Esophagus squamous epithelium (tissue), 5 donors: ENCODE data around the gene LOXL4. TPM values are rescaled to one million over a fixed set of nuclear protein-coding genes. Genes with fewer than 3 reads are reported as not detected.

Experiments
- DNase-seq: peaks from one replicate; lab custom pipeline; 2025; lab: John Stamatoyannopoulos, UW
- H3K27ac ChIP-seq, 4 donors: fragments of 200-600 bp; sonication (generic); one replicate each; pipeline ENCODE4 v1.5.1; 2016 to 2019; ENCODE audit warnings: mild to moderate bottlenecking in 1 of 4
- H3K27me3 ChIP-seq, 4 donors: fragments of 200-600 bp; sonication (generic); 1 replicate in 3 of 4; 2 replicates in 1 of 4; pipeline versions ENCODE4 v1.5.1 to v1.6.0; 2017 to 2021; ENCODE audit warnings: antibody characterized with exemption in 1 of 4
- H3K36me3 ChIP-seq, 3 donors: fragments of 200-600 bp; sonication (generic); one replicate each; pipeline ENCODE4 v1.5.1; 2016 to 2019
- H3K4me1 ChIP-seq, 3 donors: fragments of 200-600 bp; sonication (generic); one replicate each; pipeline ENCODE4 v1.5.1; 2017 to 2019
- H3K4me3 ChIP-seq, 4 donors: fragments of 200-600 bp; sonication (generic); 1 replicate in 3 of 4; 2 replicates in 1 of 4; pipeline ENCODE4 v1.5.1; 2016 to 2019; ENCODE audit warnings: mild to moderate bottlenecking in 2 of 4, moderate library complexity in 1 of 4
- H3K9me3 ChIP-seq, 3 donors: fragments of 200-600 bp; sonication (generic); one replicate each; pipeline ENCODE4 v1.5.1; 2016 to 2019
- CTCF ChIP-seq, 6 experiments: fragments of 450-650 bp in 4 of 6; fragments of 200-600 bp in 2 of 6; sonication (generic) in 2 of 6; IDR thresholded peaks; one replicate each; pipeline ENCODE4 v1.5.1; 2016 to 2019; ENCODE audit warnings: antibody characterized with exemption in 6 of 6, mild to moderate bottlenecking in 4 of 6, moderate library complexity in 4 of 6
- POLR2A ChIP-seq, 4 donors: fragments of 450-650 bp; IDR thresholded peaks; one replicate each; pipeline ENCODE4 v1.6.1; 2017; ENCODE audit warnings: antibody characterized with exemption in 4 of 4, mild to moderate bottlenecking in 4 of 4, moderate library complexity in 3 of 4
- WGBS, 2 donors: methylation state at CpG; one replicate each; pipeline ENCODE4 v1.1.5; 2018; 5-methylcytosine and 5-hydroxymethylcytosine counted together
- intact Hi-C: fragments of 100-400 bp; cut with DNase I; formaldehyde crosslinking; loops from one replicate; pipeline ENCODE4 v1.15.0; 2022
- total RNA-seq, 4 donors: library from RNA; depleted of rRNA; stranded (reverse); fragments of >200 nt; gene quantifications; one replicate each; pipeline ENCODE4 v1.1.0, GENCODE V29; 2016
- donor health status: DM: yes; HTN: yes; CAD: no.

LOXL4 gene
- total RNA-seq, 4 donors from 2014 or later = 0.19 to 3.5 (median 1.4) TPM

- intact Hi-C loops = no loop called here
Measured at GRCh38 chr10:98213740-98214139, 54.3 kb downstream of the LOXL4 start.

GRCh38 chr10:98212196-98212595 lies 55.8 kb downstream of the LOXL4 start:
- no peak for TF ChIP-seq POLR2A (IDR thresholded peaks at IDR 0.05)
- H3K36me3 ChIP-seq = peaks cover 0 to 45% (median 0%) of the 10 kb centered on the region in 3 donors
- peaks cover 0 to 4% (median 0%) of the 10 kb centered on the region in 3 donors for H3K9me3 ChIP-seq
- intact Hi-C loops = no loop called here
- no peak overlapping the region for H3K4me3 ChIP-seq
- no peak for DNase-seq
- 33 to 36% methylated on average over 1 of the region's 1 CpG for whole genome bisulfite sequencing, 2 donors
- H3K27me3 ChIP-seq = no peaks in the 10 kb centered on the region
- peaks cover 0 to 27% (median 0%) of the 10 kb centered on the region in 3 donors for H3K4me1 ChIP-seq
- no peak overlapping the region for H3K27ac ChIP-seq

More at GRCh38 chr10:98213740-98214139, 54.3 kb downstream of the LOXL4 start:
- H3K4me1 ChIP-seq = peaks cover 0 to 27% (median 0%) of the 10 kb centered on the region in 3 donors
- H3K36me3 ChIP-seq = peaks cover 0 to 31% (median 0%) of the 10 kb centered on the region in 3 donors
- H3K4me3 ChIP-seq = no peak overlapping the region
- no peak for DNase-seq
- TF ChIP-seq POLR2A (IDR thresholded peaks at IDR 0.05) (no peak), CTCF (IDR thresholded peaks at IDR 0.05) (no peak)
- WGBS, 2 donors = 91 to 93% methylated on average over 1 of the region's 1 CpG
- no peak overlapping the region for H3K27ac ChIP-seq
- H3K9me3 ChIP-seq = peaks cover 0 to 9% (median 0%) of the 10 kb centered on the region in 3 donors
- H3K27me3 ChIP-seq = no peaks in the 10 kb centered on the region

GRCh38 chr10:98209441-98209840 lies 58.6 kb downstream of the LOXL4 start:
- Histone ChIP-seq H3K27ac (no peak overlapping the region), H3K9me3 (no peaks in the 10 kb centered on the region), H3K27me3 (no peaks in the 10 kb centered on the region), H3K4me3 (no peak overlapping the region), H3K36me3 (peaks cover 0 to 39% (median 0%) of the 10 kb centered on the region in 3 donors), H3K4me1 (peaks cover 0 to 27% (median 0%) of the 10 kb centered on the region in 3 donors)
- intact Hi-C loops = no loop called here
- TF ChIP-seq CTCF (IDR thresholded peaks at IDR 0.05) (no peak), POLR2A (IDR thresholded peaks at IDR 0.05) (no peak)
- WGBS, 2 donors = 77 to 93% methylated on average over 4 of the region's 4 CpGs
- no peak for DNase-seq

GRCh38 chr10:98208925-98209324 lies 59.1 kb downstream of the LOXL4 start:
- no peaks in the 10 kb centered on the region for H3K9me3 ChIP-seq
- H3K27ac ChIP-seq = no peak overlapping the region
- TF ChIP-seq CTCF (IDR thresholded peaks at IDR 0.05) (no peak), POLR2A (IDR thresholded peaks at IDR 0.05) (no peak)
- H3K36me3 ChIP-seq = peaks cover 0 to 39% (median 0%) of the 10 kb centered on the region in 3 donors
- intact Hi-C loops = no loop called here
- 92 to 100% methylated on average over 2 of the region's 2 CpGs for WGBS, 2 donors
- H3K4me3 ChIP-seq = no peak overlapping the region
- DNase-seq = no peak
- H3K4me1 ChIP-seq = peaks cover 0 to 25% (median 0%) of the 10 kb centered on the region in 3 donors
- no peaks in the 10 kb centered on the region for H3K27me3 ChIP-seq

GRCh38 chr10:98205351-98205750 lies 62.6 kb downstream of the LOXL4 start:
- WGBS, 2 donors = 90 to 91% methylated on average over 2 of the region's 2 CpGs
- no peak for DNase-seq

More at GRCh38 chr10:98205351-98205750, 62.6 kb downstream of the LOXL4 start:
- no peaks in the 10 kb centered on the region for H3K9me3 ChIP-seq
- H3K27me3 ChIP-seq = no peaks in the 10 kb centered on the region
- no peak overlapping the region for H3K4me3 ChIP-seq
- peaks cover 0 to 30% (median 0%) of the 10 kb centered on the region in 3 donors for H3K36me3 ChIP-seq
- no peak overlapping the region for H3K27ac ChIP-seq
- intact Hi-C loops = no loop called here
- TF ChIP-seq POLR2A (IDR thresholded peaks at IDR 0.05) (no peak), CTCF (IDR thresholded peaks at IDR 0.05) (no peak)
- H3K4me1 ChIP-seq = no peaks in the 10 kb centered on the region
